BE2C (cell line): ENCODE measurements around the gene TMEM38A.

Experiments used
- DNase-seq: peaks from one replicate; pipeline ENCODE4 v3.0.0-alpha.2; 2020
- H3K27me3 ChIP-seq: fragments of 250-450 bp; sonication (Bioruptor Pico); 2 replicates; pipeline ENCODE4 v1.5.1; 2020; ENCODE audit warnings: mild to moderate bottlenecking
- H3K36me3 ChIP-seq: fragments of 250-450 bp; sonication (Bioruptor Pico); 2 replicates; pipeline ENCODE4 v1.5.1; 2020; ENCODE audit warnings: mild to moderate bottlenecking
- H3K4me1 ChIP-seq: fragments of 250-450 bp; sonication (Bioruptor Pico); 2 replicates; pipeline ENCODE4 v1.5.1; 2020
- H3K4me3 ChIP-seq: 2 replicates; pipeline ENCODE4 v1.5.1; 2011; ENCODE audit warnings: low read depth, low read length
- H3K9me3 ChIP-seq: fragments of 250-450 bp; sonication (Bioruptor Pico); 2 replicates; pipeline ENCODE4 v1.5.1; 2020
- TF ChIP-seq, protein P1 (sequence below): IDR thresholded peaks from 2 replicates; pipeline ENCODE4 v1.5.1; 2012; ENCODE audit warnings: mild to moderate bottlenecking, low read depth, low read length

The TMEM38A gene

DNA sequence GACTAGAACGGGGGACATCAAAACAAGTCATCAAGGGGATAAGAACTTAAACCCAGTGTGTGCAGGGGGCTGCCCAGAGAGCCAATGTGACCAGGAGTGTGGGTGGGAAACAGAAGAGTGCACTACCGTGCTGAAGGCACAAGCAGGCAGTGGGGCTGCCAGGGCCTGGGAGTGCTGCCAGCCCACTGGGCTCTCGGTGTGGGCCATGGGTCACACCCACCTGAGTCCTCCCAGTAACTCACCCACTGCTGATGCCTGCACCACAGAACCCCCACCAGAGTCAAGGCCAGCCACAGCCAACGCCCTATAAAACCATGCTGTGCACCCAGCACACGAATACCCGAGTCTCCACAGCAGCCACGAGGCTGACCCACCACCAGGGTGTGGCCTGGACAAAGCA, 41.5 kb upstream of the TMEM38A start:
- no peak for DNase-seq
- no peaks in the 10 kb centered on the region for H3K27me3 ChIP-seq

DNA sequence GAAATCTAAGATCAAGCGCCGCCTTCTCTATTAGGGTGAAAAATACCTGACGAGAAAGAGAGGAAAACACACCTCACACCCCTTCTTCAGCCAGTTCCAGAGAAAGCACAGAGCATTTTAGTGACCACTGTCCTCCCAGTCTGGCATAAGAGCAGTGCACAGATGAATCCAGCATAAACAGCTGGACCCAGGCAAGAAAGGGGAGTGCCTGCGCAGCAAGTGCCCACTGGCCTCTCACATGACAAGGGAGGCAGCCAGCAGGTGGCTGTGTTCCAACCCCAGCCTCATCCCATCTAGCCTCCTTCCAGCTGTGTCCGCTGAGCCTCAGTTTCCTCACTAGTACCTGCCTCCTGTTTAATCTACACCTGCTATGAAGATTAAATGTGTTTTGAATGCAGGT, 40.9 kb upstream of the TMEM38A start:
- DNase-seq: no peak
- Histone ChIP-seq H3K9me3 (no peaks in the 10 kb centered on the region), H3K27me3 (no peaks in the 10 kb centered on the region), H3K36me3 (no peaks in the 10 kb centered on the region), H3K4me1 (peaks cover 7% of the 10 kb centered on the region), H3K4me3 (no peak overlapping the region)
- TF ChIP-seq, protein P1, sequence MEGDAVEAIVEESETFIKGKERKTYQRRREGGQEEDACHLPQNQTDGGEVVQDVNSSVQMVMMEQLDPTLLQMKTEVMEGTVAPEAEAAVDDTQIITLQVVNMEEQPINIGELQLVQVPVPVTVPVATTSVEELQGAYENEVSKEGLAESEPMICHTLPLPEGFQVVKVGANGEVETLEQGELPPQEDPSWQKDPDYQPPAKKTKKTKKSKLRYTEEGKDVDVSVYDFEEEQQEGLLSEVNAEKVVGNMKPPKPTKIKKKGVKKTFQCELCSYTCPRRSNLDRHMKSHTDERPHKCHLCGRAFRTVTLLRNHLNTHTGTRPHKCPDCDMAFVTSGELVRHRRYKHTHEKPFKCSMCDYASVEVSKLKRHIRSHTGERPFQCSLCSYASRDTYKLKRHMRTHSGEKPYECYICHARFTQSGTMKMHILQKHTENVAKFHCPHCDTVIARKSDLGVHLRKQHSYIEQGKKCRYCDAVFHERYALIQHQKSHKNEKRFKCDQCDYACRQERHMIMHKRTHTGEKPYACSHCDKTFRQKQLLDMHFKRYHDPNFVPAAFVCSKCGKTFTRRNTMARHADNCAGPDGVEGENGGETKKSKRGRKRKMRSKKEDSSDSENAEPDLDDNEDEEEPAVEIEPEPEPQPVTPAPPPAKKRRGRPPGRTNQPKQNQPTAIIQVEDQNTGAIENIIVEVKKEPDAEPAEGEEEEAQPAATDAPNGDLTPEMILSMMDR: no peak

More for the DNA sequence above, 41.5 kb upstream of the TMEM38A start:
- Histone ChIP-seq H3K36me3 (no peaks in the 10 kb centered on the region), H3K9me3 (no peaks in the 10 kb centered on the region), H3K4me3 (no peak overlapping the region), H3K4me1 (peaks cover 7% of the 10 kb centered on the region)
- TF ChIP-seq, protein P1: no peak

DNA sequence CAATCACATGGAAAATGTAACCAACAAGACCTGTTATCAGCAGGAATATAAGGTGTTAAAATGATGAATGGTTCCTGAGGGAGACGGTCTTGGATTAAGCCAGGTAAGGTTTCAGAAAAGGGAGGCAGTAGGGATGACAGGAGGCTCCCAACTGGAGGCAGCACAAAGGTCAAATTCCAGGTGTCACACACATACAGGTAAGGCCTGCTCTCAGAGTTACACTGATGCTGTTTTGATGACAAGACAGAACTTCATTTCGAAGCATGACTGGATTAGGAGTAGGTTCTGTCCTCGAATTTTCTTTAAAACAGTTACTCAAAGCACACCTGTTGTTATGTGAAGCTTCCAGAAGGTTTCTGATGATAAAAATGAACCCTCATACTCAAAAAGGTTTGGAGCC, 40.4 kb upstream of the TMEM38A start:
- TF ChIP-seq, protein P1: no peak
- Histone ChIP-seq H3K27me3 (no peaks in the 10 kb centered on the region), H3K36me3 (no peaks in the 10 kb centered on the region), H3K4me3 (no peak overlapping the region), H3K9me3 (no peaks in the 10 kb centered on the region), H3K4me1 (peaks cover 7% of the 10 kb centered on the region)
- DNase-seq: no peak

DNA sequence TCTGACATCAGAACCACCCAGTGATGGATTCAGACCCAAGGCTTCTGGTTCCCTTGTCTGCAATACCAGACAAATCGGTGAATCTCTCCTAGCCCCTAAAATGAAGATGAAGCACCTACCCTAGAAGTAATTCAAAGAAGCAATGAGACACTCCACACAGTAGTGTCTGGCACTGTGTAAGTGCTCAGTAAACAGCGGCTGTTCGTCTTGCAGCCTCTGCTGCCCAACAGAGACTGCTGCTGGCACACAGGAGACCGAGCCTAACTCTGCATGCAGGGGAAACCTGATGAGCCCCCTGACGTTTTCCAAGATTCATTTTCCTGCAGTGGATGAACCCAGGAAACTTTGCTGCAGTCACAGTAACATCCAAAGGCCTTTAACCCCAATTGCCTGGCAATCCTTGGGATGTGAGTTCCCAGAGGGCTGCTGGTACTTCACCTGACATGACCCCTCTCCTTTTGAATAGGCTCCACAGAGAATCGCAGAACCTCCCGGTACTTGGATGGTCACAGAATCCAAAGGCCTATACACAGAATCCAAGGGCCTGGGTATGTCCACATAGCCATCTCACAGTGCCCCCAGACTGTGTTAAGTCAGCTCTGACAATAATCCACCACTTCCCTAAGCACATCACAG, 39.7 kb upstream of the TMEM38A start:
- DNase-seq: no peak
- no peak overlapping the region for H3K4me3 ChIP-seq
- H3K36me3 ChIP-seq: no peaks in the 10 kb centered on the region; the same call in 1 of the 2 replicates
- peaks cover 7% of the 10 kb centered on the region for H3K4me1 ChIP-seq
- H3K9me3 ChIP-seq: no peaks in the 10 kb centered on the region
- no peaks in the 10 kb centered on the region for H3K27me3 ChIP-seq
- TF ChIP-seq, protein P1: no peak

DNA sequence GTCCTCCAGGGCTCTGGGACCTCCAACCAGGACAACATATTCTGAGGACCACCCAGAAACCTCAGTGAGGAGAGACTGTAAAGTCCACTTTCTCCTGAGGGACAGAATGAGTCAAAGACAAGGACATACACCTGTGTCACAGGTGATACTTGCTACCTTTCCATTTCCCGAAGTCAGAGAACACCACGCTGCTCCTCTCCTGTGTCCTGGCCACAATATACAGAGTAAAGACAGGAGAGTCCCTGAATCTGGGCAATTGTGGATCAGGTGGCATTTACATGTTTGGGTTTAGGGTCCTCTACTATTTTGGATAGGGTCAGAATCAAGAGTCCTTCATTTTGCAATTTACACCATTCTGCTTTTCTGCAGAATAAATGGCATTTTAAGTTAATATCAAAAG, 37.9 kb upstream of the TMEM38A start:
- Histone ChIP-seq H3K27me3 (no peaks in the 10 kb centered on the region), H3K9me3 (no peaks in the 10 kb centered on the region), H3K4me1 (peaks cover 7% of the 10 kb centered on the region), H3K4me3 (no peak overlapping the region), H3K36me3 (no peaks in the 10 kb centered on the region; the same call in 1 of the 2 replicates)
- TF ChIP-seq, protein P1: no peak
- DNase-seq: no peak

DNA sequence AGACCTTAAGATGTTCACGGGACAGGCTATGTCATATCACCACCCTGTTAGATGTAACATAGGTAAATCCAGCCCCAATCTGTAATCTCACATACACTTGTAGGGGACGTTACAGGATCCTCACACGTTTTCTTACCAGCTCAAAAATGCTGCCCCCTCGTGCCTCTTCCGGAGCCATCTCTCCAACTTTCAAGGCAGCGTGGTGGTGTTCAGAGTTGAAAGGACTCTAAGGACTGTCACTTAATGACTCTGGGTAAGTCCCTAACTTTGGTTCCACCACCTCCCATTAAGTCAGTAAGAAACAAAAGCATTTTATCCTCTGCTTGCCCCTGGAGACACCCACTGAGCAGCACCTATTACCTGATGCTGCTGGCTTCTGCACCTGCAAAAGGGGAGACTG, 37.4 kb upstream of the TMEM38A start:
- TF ChIP-seq, protein P1: no peak
- no peaks in the 10 kb centered on the region; the same call in 1 of the 2 replicates for H3K36me3 ChIP-seq
- no peaks in the 10 kb centered on the region for H3K27me3 ChIP-seq
- no peaks in the 10 kb centered on the region for H3K9me3 ChIP-seq
- no peak for DNase-seq
- H3K4me1 ChIP-seq: peaks cover 7% of the 10 kb centered on the region
- no peak overlapping the region for H3K4me3 ChIP-seq
